H9 (cell line): ENCODE measurements around the gene RORB. TPM values are rescaled to one million over a fixed set of nuclear protein-coding genes. Genes with fewer than 3 reads are reported as not detected.

ENCODE experiments used
- DNase-seq: peaks from one replicate; pipeline ENCODE4 v3.0.0-alpha.2; 2017
- H2AFZ ChIP-seq: one replicate; pipeline ENCODE4 v1.6.1; 2013; ENCODE audit warnings: mild to moderate bottlenecking, low read length, control low read depth, moderate library complexity
- H2AK5ac ChIP-seq: 2 replicates; pipeline ENCODE4 v1.6.1; 2013; ENCODE audit warnings: low read length, control low read depth, mixed read lengths; ENCODE audit not compliant: insufficient read length
- H2BK120ac ChIP-seq: one replicate; pipeline ENCODE4 v1.6.1; 2013; ENCODE audit warnings: low read depth, mild to moderate bottlenecking, low read length, control low read depth, inconsistent platforms; ENCODE audit not compliant: poor library complexity, severe bottlenecking
- H2BK12ac ChIP-seq: 2 replicates; pipeline ENCODE4 v1.6.1; 2013; ENCODE audit warnings: low read length, control low read depth, mixed read lengths, low read depth; ENCODE audit not compliant: insufficient read length
- H2BK15ac ChIP-seq: 2 replicates; pipeline ENCODE4 v1.6.1; 2013; ENCODE audit warnings: low read depth, low read length, control low read depth
- H2BK20ac ChIP-seq: one replicate; pipeline ENCODE4 v1.6.1; 2013; ENCODE audit warnings: low read depth, mild to moderate bottlenecking, low read length, control low read depth, inconsistent platforms; ENCODE audit not compliant: poor library complexity, severe bottlenecking
- H2BK5ac ChIP-seq: 2 replicates; pipeline ENCODE4 v1.6.1; 2013; ENCODE audit warnings: low read length, control low read depth, mixed read lengths; ENCODE audit not compliant: insufficient read length
- H3K14ac ChIP-seq: 2 replicates; pipeline ENCODE4 v1.6.1; 2013; ENCODE audit warnings: low read length, control low read depth; ENCODE audit not compliant: insufficient read depth
- H3K18ac ChIP-seq: 2 replicates; pipeline ENCODE4 v1.6.1; 2013; ENCODE audit warnings: low read depth, mild to moderate bottlenecking, mixed read lengths, low read length, control low read depth; ENCODE audit not compliant: insufficient read length
- H3K23ac ChIP-seq: 2 replicates; pipeline ENCODE4 v1.6.1; 2013; ENCODE audit warnings: low read length, control low read depth, mixed read lengths, low read depth; ENCODE audit not compliant: insufficient read length
- H3K23me2 ChIP-seq: 2 replicates; pipeline ENCODE4 v1.6.1; 2013; ENCODE audit warnings: low read depth, mild to moderate bottlenecking, mixed read lengths, low read length, control low read depth; ENCODE audit not compliant: insufficient read length, poor library complexity, severe bottlenecking
- H3K27ac ChIP-seq: 2 replicates; pipeline ENCODE4 v1.5.1; 2013; ENCODE audit warnings: low read length, control low read depth, mixed read lengths, low read depth; ENCODE audit not compliant: insufficient read length
- H3K27me3 ChIP-seq: 2 replicates; pipeline ENCODE4 v1.6.1; 2013; ENCODE audit warnings: low read length, control low read depth, inconsistent platforms; ENCODE audit not compliant: insufficient read depth
- H3K4ac ChIP-seq: 2 replicates; pipeline ENCODE4 v1.6.1; 2013; ENCODE audit warnings: low read depth, mild to moderate bottlenecking, control low read depth, inconsistent platforms, low read length, moderate library complexity
- H3K4me1 ChIP-seq: 2 replicates; pipeline ENCODE4 v1.6.1; 2013; ENCODE audit warnings: low read length, control low read depth, inconsistent platforms; ENCODE audit not compliant: insufficient read depth
- H3K4me2 ChIP-seq: 2 replicates; pipeline ENCODE4 v1.6.1; 2013; ENCODE audit warnings: low read length, control low read depth, mixed read lengths; ENCODE audit not compliant: insufficient read length, insufficient read depth
- H3K56ac ChIP-seq: 2 replicates; pipeline ENCODE4 v1.6.1; 2013; ENCODE audit warnings: low read depth, mild to moderate bottlenecking, mixed read lengths, low read length, control low read depth; ENCODE audit not compliant: insufficient read length
- H3K79me1 ChIP-seq: 2 replicates; pipeline ENCODE4 v1.6.1; 2013; ENCODE audit warnings: low read depth, mild to moderate bottlenecking, moderate library complexity, low read length, control low read depth, inconsistent platforms; ENCODE audit not compliant: insufficient read depth, poor library complexity, severe bottlenecking
- H3K79me2 ChIP-seq: 2 replicates; pipeline ENCODE4 v1.6.1; 2013; ENCODE audit warnings: low read length, control low read depth, inconsistent platforms; ENCODE audit not compliant: insufficient read depth
- H3K9ac ChIP-seq: 2 replicates; pipeline ENCODE4 v1.6.1; 2013; ENCODE audit warnings: low read length, control low read depth, mixed read lengths; ENCODE audit not compliant: insufficient read length; ENCODE audit errors: extremely low read depth
- H3K9me3 ChIP-seq: one replicate; pipeline ENCODE4 v1.6.1; 2013; ENCODE audit warnings: low read depth, low read length, inconsistent platforms; ENCODE audit not compliant: control insufficient read depth
- H3T11ph ChIP-seq: one replicate; pipeline ENCODE4 v1.6.1; 2013; ENCODE audit warnings: mild to moderate bottlenecking, low read length, control low read depth, inconsistent platforms
- H4K20me1 ChIP-seq: one replicate; pipeline ENCODE4 v1.6.1; 2013; ENCODE audit not compliant: control insufficient read depth, insufficient read length, insufficient read depth
- H4K5ac ChIP-seq: 2 replicates; pipeline ENCODE4 v1.6.1; 2013; ENCODE audit warnings: low read depth, mild to moderate bottlenecking, mixed read lengths, low read length, control low read depth; ENCODE audit not compliant: insufficient read length
- H4K8ac ChIP-seq: replicated peaks from 2 replicates; pipeline ENCODE4 v1.6.1; 2013; ENCODE audit warnings: low read length, control low read depth, mixed read lengths, low read depth; ENCODE audit not compliant: insufficient read length
- H4K91ac ChIP-seq: 2 replicates; pipeline ENCODE4 v1.6.1; 2013; ENCODE audit warnings: low read depth, mild to moderate bottlenecking, moderate library complexity, mixed read lengths, low read length, control low read depth; ENCODE audit not compliant: insufficient read length
- H3K27ac Mint-ChIP-seq, 3 experiments: 2 replicates in 2 of 3; 3 replicates in 1 of 3; pipeline ENCODE4 v1.8.0; 2020 to 2021; ENCODE audit warnings: mixed read lengths in 3 of 3, mild to moderate bottlenecking in 1 of 3, moderate library complexity in 1 of 3
- H3K27me3 Mint-ChIP-seq: 2 replicates; pipeline ENCODE4 v1.8.0; 2021; ENCODE audit warnings: low read depth, mild to moderate bottlenecking, moderate library complexity, mixed read lengths
- H3K36me3 Mint-ChIP-seq, 3 experiments: 2 replicates in 2 of 3; 3 replicates in 1 of 3; pipeline ENCODE4 v1.8.0; 2020 to 2021; ENCODE audit warnings: low read depth in 3 of 3, mixed read lengths in 3 of 3; ENCODE audit not compliant: insufficient read depth in 1 of 3
- H3K4me1 Mint-ChIP-seq, 2 experiments: 2 replicates each; pipeline ENCODE4 v1.8.0; 2020; ENCODE audit warnings: mixed read lengths in 2 of 2
- H3K4me3 Mint-ChIP-seq, 2 experiments: 2 replicates in 1 of 2; 3 replicates in 1 of 2; pipeline ENCODE4 v1.8.0; 2020 to 2021; ENCODE audit warnings: mild to moderate bottlenecking in 2 of 2, mixed read lengths in 2 of 2, moderate library complexity in 1 of 2
- H3K9me3 Mint-ChIP-seq, 2 experiments: 2 replicates in 1 of 2; 3 replicates in 1 of 2; pipeline ENCODE4 v1.8.0; 2020; ENCODE audit warnings: mild to moderate bottlenecking in 2 of 2, mixed read lengths in 2 of 2, moderate library complexity in 1 of 2
- WGBS: extraction: QIAGEN DNeasy Blood & Tissue Kit; methylation state at CpG from one replicate; pipeline ENCODE4 v1.1.7; 2013; ENCODE audit warnings: missing lambda C conversion rate, low lambda C conversion rate, mixed read lengths; ENCODE audit not compliant: insufficient read length; ENCODE audit errors: extremely low coverage; 5-methylcytosine and 5-hydroxymethylcytosine counted together
- total RNA-seq: library from RNA; stranded (reverse); gene quantifications from 2 replicates; pipeline ENCODE4 v1.2.1, GENCODE V29; 2021
- TF ChIP-seq, protein P1 (sequence below): fragments of 200-600 bp; sonication (generic); conservative IDR thresholded peaks from 3 replicates; pipeline ENCODE4 v1.8.0; 2021; ENCODE audit warnings: antibody characterized with exemption, mild to moderate bottlenecking

The RORB gene
- total RNA-seq, 1 experiment from 2014 or later: 0.31 TPM

DNA sequence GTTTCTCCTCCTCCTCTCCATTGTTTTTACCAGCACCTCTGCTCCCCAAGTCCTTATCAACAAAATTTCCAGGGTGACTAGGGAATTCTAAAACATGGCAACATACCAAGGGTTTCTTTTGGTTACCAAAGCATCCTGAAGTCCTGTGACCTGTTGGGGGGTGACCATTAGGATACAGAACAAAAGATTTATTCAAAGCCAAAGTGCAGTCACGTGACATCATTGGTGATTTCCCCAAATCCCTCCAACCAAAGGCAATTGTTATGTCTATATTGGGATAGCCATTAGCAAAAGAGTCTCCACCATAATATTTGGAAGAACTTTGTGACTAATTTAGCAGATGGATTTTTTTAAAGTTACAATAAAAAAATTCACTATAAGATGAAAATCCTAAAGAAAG lies 222.2 kb downstream of the RORB start:
- H3K27me3 ChIP-seq: no peaks in the 10 kb centered on the region
- no peak overlapping the region for H4K91ac ChIP-seq
- H3K18ac ChIP-seq: no peak overlapping the region
- no peak overlapping the region for H2BK20ac ChIP-seq
- H3K23ac ChIP-seq: no peak overlapping the region
- no CpG with 5 or more reads among the region's 1 CpG for WGBS
- H2AFZ ChIP-seq: no peak overlapping the region
- DNase-seq: no peak
- H3K9ac ChIP-seq: no peak overlapping the region
- no peak overlapping the region for H3T11ph ChIP-seq
- Mint-ChIP-seq H3K9me3 (no peaks in the 10 kb centered on the region), H3K4me1 (peaks cover 0 to 8% of the 10 kb centered on the region in 2 experiments; a peak in 1 of 4 replicates), H3K27me3 (no peaks in the 10 kb centered on the region), H3K4me3 (no peak overlapping the region), H3K27ac (no peak overlapping the region), H3K36me3 (no peaks in the 10 kb centered on the region)
- no peak overlapping the region for H4K5ac ChIP-seq
- H4K8ac ChIP-seq: no peak overlapping the region
- no peak overlapping the region for H3K27ac ChIP-seq
- no peak overlapping the region for H3K56ac ChIP-seq
- H2BK120ac ChIP-seq: no peak overlapping the region
- H2BK15ac ChIP-seq: no peak overlapping the region
- no peak overlapping the region for H2BK5ac ChIP-seq
- H3K9me3 ChIP-seq: no peaks in the 10 kb centered on the region
- H3K4me2 ChIP-seq: no peak overlapping the region
- TF ChIP-seq, protein P1, sequence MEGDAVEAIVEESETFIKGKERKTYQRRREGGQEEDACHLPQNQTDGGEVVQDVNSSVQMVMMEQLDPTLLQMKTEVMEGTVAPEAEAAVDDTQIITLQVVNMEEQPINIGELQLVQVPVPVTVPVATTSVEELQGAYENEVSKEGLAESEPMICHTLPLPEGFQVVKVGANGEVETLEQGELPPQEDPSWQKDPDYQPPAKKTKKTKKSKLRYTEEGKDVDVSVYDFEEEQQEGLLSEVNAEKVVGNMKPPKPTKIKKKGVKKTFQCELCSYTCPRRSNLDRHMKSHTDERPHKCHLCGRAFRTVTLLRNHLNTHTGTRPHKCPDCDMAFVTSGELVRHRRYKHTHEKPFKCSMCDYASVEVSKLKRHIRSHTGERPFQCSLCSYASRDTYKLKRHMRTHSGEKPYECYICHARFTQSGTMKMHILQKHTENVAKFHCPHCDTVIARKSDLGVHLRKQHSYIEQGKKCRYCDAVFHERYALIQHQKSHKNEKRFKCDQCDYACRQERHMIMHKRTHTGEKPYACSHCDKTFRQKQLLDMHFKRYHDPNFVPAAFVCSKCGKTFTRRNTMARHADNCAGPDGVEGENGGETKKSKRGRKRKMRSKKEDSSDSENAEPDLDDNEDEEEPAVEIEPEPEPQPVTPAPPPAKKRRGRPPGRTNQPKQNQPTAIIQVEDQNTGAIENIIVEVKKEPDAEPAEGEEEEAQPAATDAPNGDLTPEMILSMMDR: no peak
- H4K20me1 ChIP-seq: no peaks in the 10 kb centered on the region
- H3K23me2 ChIP-seq: no peaks in the 10 kb centered on the region
- no peak overlapping the region for H3K4ac ChIP-seq
- H2AK5ac ChIP-seq: no peak overlapping the region
- H3K79me1 ChIP-seq: no peaks in the 10 kb centered on the region
- H3K4me1 ChIP-seq: no peaks in the 10 kb centered on the region; the same call in 1 of the 2 replicates
- no peak overlapping the region for H2BK12ac ChIP-seq
- no peaks in the 10 kb centered on the region for H3K79me2 ChIP-seq
- H3K14ac ChIP-seq: no peak overlapping the region
